DLD1 (cell line): Measurements from ENCODE around the gene ZNF862.

ENCODE experiments used
- in situ Hi-C: cut with HindIII; loops from 2 replicates; pipeline ENCODE4 v1.10.0; 2017; ENCODE audit warnings: low sequenced_read_pairs

ZNF862 gene

GRCh38 chr7:149809215-149809614 is 29.0 kb upstream of the ZNF862 start:
- in situ Hi-C loops, result no loop called here

GRCh38 chr7:149811221-149811620 is 27.0 kb upstream of the ZNF862 start:
- in situ Hi-C loops, result no loop called here

- in situ Hi-C loops, result no loop called here
Observed at GRCh38 chr7:149811831-149812490, 26.2 kb upstream of the ZNF862 start.

GRCh38 chr7:149813254-149814035 is 24.7 kb upstream of the ZNF862 start:
- in situ Hi-C loops, result no loop called here

- in situ Hi-C loops, result no loop called here
Observed at GRCh38 chr7:149814494-149814893, 23.7 kb upstream of the ZNF862 start.

- in situ Hi-C loops, result no loop called here
Observed at GRCh38 chr7:149815121-149815520, 23.1 kb upstream of the ZNF862 start.

GRCh38 chr7:149815661-149816266 is 22.4 kb upstream of the ZNF862 start:
- in situ Hi-C loops, result no loop called here

GRCh38 chr7:149816267-149816751 is 21.9 kb upstream of the ZNF862 start:
- in situ Hi-C loops, result no loop called here

- in situ Hi-C loops, result no loop called here
Observed at GRCh38 chr7:149816794-149817193, 21.4 kb upstream of the ZNF862 start.

GRCh38 chr7:149817301-149817771 is 20.8 kb upstream of the ZNF862 start:
- in situ Hi-C loops, result no loop called here

GRCh38 chr7:149817836-149818535 is 20.2 kb upstream of the ZNF862 start:
- in situ Hi-C loops, result no loop called here

- in situ Hi-C loops, result no loop called here
Observed at GRCh38 chr7:149818536-149818840, 19.7 kb upstream of the ZNF862 start.

- in situ Hi-C loops, result no loop called here
Observed at GRCh38 chr7:149819141-149819960, 18.8 kb upstream of the ZNF862 start.

- in situ Hi-C loops, result no loop called here
Observed at GRCh38 chr7:149819961-149820340, 18.2 kb upstream of the ZNF862 start.

GRCh38 chr7:149820622-149821190 is 17.5 kb upstream of the ZNF862 start:
- in situ Hi-C loops, result no loop called here

- in situ Hi-C loops, result no loop called here
Observed at GRCh38 chr7:149821191-149822148, 16.7 kb upstream of the ZNF862 start.

GRCh38 chr7:149822353-149822943 is 15.7 kb upstream of the ZNF862 start:
- in situ Hi-C loops, result no loop called here

- in situ Hi-C loops, result no loop called here
Observed at GRCh38 chr7:149823191-149823630, 15.0 kb upstream of the ZNF862 start.
